GM21367 (cell line): Measurements from ENCODE around the gene SLC28A1.
"Not testable (repeated sequence)": the region's sequence is repeated elsewhere in the genome, so short reads cannot be mapped to it uniquely, and the experiment has no call there.

Experiments
- ATAC-seq: cut with Tn5 transposase; IDR thresholded peaks from one replicate; pipeline ENCODE4 v1.9.1; 2021; ENCODE audit not compliant: unreplicated experiment

SLC28A1 gene

GRCh38 chr15:84883916-84884781 lies at the start of gene SLC28A1:
TSS of gene SLC28A1 (plus strand) at chr15:84884662. CDS start at chr15:84887761, 3,099 bp downstream.
- ATAC-seq, result no peak

DNA sequence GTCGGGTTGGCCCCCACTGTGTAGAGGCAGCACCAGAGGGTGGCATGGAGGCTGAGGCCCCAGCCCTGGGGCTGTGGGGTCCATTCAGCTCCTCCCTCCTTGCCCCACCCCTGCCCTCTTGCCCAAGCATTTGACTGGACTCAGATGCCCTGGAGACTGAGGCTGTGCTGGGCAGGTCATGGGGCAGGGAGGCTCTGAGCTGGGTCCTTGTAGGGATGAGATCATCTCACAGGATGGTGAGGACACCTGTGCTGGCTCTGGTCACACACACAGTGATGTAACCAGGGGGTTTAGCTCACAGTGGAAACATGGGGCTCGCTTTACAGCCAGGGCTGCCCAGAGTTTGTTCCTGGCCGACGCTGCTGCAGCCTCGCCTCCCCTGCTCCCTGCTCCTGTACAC lies 49.5 kb upstream of the SLC28A1 start:
- ATAC-seq, result no peak

DNA sequence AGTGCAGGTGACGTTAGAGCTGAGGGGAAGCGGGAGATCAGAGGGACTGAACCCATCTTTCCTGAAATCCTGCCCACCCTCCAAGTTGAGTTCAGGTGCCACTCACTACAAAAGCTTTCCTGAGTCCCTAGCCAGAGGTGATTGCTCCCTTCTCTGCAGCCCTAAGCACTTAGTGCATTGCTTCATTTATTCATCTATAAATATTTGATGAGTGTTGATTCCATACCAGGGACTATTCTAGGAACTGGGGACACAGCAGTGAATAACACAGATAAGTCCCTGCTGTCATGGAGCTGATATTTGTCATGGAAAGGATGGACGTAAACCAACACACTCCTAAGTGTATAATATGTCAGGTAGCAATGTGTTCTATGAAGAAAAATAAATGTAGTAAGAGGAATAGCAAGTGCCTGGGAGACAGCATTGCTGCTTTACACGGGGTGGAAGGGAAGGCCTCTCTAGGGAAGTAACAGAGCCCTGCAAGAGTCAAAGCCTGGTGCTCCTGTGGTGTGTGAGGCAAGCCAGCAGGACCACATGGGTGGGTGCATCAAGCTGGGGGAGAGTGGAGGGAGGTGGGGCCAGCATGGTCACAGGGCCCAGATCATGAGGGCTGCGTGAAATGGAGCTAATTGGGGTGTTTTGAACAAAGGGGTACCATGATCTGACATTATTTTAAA lies 48.7 kb upstream of the SLC28A1 start:
- no peak for ATAC-seq

DNA sequence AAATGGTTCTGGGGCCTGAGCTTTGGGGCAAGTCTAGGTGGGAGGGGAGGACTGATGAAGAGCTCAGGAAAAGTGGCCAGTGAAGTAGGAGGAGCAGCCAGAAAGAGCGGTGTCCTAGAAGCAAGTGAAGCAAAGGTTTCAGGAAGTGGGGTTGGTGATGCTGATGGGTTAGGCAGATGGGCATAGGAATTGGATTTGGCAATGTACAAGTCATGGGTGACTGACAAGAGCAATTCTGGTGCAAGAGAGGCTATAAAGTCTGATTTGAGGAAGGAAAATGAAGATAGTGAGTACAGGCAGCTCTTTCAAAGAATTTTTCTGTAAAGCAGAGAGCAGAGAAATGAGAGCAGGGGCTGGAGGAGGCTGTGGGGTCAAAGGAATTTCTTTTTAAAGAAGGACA lies 47.6 kb upstream of the SLC28A1 start:
- no peak for ATAC-seq

DNA sequence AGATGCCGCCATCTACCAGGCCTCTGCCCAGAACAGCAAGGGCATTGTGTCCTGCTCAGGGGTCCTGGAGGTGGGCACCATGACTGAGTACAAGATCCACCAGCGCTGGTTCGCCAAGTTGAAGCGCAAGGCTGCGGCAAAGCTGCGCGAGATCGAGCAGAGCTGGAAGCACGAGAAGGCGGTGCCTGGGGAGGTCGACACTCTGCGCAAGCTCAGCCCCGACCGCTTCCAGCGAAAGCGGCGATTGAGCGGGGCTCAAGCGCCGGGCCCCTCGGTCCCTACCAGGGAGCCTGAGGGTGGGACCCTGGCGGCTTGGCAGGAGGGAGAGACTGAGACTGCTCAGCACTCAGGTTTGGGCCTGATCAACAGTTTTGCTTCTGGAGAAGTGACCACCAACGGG lies 44.7 kb upstream of the SLC28A1 start:
- ATAC-seq, result no peak

DNA sequence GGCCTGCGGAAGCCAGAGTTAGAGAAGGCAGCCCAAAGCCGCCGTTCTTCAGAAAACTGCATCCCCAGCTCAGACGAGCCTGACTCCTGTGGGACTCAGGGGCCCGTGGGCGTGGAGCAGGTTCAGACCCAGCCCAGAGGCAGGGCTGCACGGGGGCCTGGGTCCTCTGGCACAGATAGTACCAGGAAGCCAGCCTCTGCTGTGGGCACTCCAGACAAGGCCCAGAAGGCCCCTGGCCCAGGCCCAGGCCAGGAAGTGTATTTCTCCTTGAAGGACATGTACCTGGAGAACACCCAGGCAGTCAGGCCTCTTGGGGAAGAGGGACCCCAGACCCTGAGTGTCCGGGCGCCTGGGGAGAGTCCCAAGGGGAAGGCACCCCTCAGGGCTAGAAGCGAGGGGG lies 44.2 kb upstream of the SLC28A1 start:
- no peak for ATAC-seq

DNA sequence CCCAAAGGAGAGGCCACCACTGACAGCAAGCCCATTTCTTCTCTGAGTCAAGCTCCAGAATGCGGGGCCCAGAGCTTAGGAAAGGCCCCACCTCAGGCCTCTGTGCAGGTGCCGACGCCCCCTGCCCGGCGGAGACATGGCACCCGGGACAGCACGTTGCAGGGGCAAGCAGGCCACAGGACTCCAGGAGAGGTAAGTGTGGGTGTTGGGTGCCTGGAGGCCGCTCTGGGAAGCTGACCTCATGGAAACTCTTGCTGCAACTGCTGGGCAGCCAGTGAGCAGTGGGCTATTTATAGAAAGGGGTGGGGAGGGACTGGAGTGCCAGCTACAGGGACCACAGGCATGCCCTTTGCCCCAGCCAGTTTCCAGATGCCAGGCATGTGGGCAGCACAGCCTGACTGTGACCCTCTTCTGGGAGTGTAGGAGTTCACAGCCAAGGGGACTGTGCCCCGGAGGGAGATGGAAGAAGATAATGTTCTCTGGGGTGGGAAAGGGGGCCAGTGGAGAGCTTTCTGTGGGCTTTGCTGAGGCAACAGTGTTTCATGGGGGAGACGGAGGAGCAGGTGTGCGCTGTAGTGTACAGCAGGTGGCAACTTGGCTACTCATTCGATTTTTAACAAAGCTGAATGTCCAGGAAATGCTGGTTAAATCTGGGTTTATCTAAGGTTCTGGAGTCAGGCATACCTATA lies 43.6 kb upstream of the SLC28A1 start:
- no peak for ATAC-seq

DNA sequence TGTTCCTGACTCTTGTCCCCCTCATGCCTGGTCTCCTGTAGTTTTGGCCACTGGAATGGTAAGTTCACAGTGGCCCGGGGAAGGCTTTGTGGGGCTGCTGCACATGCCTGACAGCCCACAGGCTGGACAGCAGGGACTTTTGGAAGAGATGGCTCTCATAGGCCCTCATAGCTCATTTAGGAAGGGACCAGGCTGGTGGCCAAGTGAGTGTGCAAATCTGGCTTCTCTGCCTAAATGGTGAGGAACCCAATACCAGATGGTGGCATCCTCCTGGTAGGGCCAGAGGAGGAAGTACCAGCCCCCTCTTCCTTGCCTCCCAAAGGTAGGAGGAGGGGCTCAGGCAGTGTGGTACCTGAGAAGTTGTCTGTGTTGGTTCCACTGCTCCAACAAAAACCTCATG lies 41.7 kb upstream of the SLC28A1 start:
- ATAC-seq, result no peak

- no peak for ATAC-seq
Measured at GRCh38 chr15:84844964-84845363, 39.5 kb upstream of the SLC28A1 start.

DNA sequence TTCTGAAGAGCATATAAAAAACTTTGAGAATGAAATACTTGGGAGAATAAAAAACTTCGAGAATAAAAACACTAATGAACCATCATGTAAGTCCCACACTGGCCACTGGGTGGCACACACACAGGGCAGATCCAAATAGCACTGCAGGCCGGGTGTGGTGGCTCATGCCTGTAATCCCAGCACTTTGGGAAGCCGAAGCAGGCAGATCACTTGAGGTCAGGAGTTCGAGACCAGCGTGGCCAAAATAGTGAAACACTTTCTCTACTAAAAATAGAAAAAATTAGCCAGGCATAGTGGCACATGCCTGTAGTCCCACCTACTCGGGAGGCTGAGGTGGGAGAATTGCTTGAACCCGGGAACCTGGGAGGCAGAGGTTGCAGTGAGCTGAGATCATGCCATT lies 38.8 kb upstream of the SLC28A1 start:
- ATAC-seq, result not testable (repeated sequence)

- no peak for ATAC-seq
Measured at GRCh38 chr15:84846269-84846668, 38.2 kb upstream of the SLC28A1 start.

DNA sequence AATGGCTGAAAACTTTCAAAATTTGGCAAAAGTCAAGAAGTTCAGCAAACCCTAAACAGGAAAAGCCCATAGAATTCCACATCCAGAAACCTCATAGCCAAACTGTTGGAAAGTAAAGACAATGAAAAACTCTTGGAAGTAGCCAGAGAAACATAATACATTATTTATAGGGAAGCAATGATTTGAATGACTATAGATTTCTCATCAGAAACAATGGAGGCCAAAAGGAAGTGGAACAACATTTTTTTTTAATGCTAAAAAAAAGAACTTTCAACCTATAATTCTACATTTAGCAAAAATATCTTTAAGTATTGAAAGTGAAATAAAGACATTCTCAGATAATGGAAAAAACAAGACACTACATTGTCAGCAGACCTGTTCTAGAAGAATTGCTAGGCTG lies 37.1 kb upstream of the SLC28A1 start:
- ATAC-seq, result no peak

- ATAC-seq, result no peak
Measured at GRCh38 chr15:84852212-84852611, 32.2 kb upstream of the SLC28A1 start.

- ATAC-seq, result no peak
Measured at GRCh38 chr15:84855136-84855535, 29.3 kb upstream of the SLC28A1 start.

DNA sequence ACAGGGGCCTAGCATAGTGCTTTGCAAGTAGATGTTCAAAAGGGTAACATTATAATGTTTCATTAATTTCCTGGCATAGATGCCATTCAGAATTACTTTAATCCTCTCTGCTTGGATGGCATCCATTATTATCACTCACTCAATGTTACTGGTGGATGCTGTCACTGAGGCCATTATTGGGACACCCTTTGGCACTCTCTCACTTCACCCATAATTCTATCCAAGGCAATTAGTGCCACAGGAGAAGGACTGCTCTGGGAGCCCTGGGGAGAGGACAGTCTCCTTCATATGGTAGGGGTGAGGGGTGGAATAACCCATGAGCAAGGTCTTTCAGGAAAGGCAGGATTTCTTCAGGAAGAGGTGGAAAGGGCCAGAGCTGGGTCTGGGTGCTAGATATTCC lies 28.7 kb upstream of the SLC28A1 start:
- no peak for ATAC-seq

GRCh38 chr15:84856731-84857417 lies 27.6 kb upstream of the SLC28A1 start:
- ATAC-seq, result no peak

DNA sequence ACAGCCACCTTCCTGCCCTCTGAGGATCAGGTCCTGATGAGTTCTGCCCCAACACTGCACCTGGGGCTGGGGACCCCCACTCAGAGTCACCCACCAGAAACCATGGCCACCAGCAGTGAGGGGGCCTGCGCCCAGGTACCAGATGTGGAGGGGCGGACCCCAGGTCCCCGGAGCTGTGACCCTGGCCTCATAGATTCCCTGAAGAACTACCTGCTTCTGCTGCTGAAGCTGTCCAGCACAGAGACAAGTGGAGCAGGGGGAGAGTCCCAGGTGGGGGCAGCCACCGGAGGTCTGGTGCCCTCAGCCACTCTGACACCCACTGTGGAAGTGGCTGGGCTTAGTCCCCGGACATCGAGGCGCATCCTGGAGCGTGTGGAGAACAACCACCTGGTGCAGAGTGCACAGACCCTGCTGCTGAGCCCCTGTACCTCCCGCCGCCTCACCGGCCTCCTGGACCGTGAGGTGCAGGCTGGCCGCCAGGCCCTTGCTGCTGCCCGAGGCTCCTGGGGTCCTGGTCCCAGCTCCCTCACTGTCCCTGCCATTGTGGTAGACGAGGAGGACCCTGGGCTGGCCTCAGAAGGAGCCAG lies 27.0 kb upstream of the SLC28A1 start:
- no peak for ATAC-seq

DNA sequence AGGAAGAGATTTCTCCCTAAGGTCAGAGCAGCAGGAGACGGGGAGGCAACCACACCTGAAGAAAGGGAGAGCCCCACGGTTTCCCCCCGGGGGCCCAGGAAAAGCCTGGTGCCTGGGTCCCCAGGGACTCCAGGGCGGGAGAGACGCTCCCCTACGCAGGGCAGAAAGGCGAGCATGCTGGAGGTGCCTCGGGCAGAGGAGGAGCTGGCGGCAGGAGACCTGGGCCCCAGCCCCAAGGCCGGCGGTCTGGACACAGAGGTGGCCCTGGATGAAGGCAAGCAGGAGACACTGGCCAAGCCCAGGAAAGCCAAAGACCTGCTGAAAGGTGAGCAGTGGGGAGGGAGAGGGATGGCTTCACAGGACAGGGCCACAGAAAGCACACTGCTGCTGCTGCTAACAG lies 26.2 kb upstream of the SLC28A1 start:
- no peak for ATAC-seq

DNA sequence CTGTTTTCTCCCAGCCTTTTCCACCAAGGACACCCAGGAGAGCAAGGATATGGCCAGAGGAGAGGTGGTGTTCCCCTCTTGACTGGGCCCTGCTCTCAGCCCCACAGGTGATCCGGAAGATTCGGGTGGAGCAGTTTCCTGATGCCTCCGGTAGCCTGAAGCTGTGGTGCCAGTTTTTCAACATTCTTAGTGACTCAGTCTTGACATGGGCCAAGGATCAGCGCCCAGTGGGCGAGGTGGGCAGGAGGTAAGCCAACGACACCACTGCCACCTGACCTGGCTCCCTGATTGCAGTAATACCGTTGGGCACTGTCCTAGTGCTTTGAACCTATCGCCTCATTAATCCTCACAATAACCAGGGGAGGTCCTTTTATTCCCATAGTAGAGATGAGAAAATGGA lies 25.3 kb upstream of the SLC28A1 start:
- no peak for ATAC-seq

DNA sequence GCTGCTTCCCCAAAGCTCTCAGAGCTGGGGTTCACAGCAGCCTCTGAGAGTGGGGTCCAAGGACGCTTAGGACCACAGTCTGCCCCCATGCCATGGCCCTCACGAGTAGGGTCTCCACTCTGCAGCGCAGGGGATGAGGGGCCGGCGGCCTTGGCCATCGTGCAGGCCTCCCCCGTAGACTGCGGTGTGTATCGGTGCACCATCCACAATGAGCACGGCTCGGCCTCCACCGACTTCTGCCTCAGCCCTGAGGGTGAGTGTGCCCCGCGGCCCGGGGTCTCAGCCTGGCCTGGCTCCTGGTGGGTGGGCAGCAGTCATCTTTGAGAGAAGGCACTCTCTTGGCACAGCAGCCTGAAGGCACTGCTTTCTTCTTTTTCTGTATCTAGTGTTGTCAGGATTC lies 24.8 kb upstream of the SLC28A1 start:
- ATAC-seq, result no peak

GRCh38 chr15:84861781-84862180 lies 22.7 kb upstream of the SLC28A1 start:
- no peak for ATAC-seq
